Uterus (tissue), 2 donors: ENCODE measurements around the gene GPM6B.

Source experiments
- CTCF ChIP-seq, 4 experiments: fragments of 200-600 bp in 2 of 4; fragments of 450-650 bp in 2 of 4; sonication (generic) in 2 of 4; IDR thresholded peaks; one replicate each; pipeline ENCODE4 v1.5.1; 2016 to 2019; ENCODE audit warnings: antibody characterized with exemption in 4 of 4, mild to moderate bottlenecking in 2 of 4, moderate library complexity in 1 of 4
- POLR2A ChIP-seq, 2 donors: fragments of 450-650 bp; IDR thresholded peaks; one replicate each; pipeline ENCODE4 v1.6.1; 2016; ENCODE audit warnings: antibody characterized with exemption in 2 of 2, mild to moderate bottlenecking in 1 of 2, moderate library complexity in 1 of 2

GRCh38 chrX:13857804-13858203 is 40.9 kb upstream of the GPM6B start:
- TF ChIP-seq CTCF (IDR thresholded peaks at IDR 0.05), result no peak
- no peak for TF ChIP-seq POLR2A (IDR thresholded peaks at IDR 0.05)
